ENCODE data around the gene PCDH8. TPM values are rescaled to one million over a fixed set of nuclear protein-coding genes. Genes with fewer than 3 reads are reported as not detected.

Gene PCDH8
- total and polyA plus RNA-seq, 10 of the 15 experiments (the other 5 are each of a cell fraction or from before 2014, with no cell fraction given), result 0.03 to 0.86 (median 0.45) TPM; not detected in 1

GRCh38 chr13:52851137-52851962 lies 2.9 kb upstream of the PCDH8 start (continued):
- TF ChIP-seq IKZF2 (IDR thresholded peaks at IDR 0.05), result peak in 1 of 2 experiments; percentile 24; a peak in 1 of 4 replicates
- no peak for TF ChIP-seq PAX8 (IDR thresholded peaks at IDR 0.05)
- TF ChIP-seq MYB (IDR thresholded peaks at IDR 0.05; ENCODE audit: borderline replicate concordance, low read depth, low read length), result no peak
- peak; percentile 91 for TF ChIP-seq USF1 (IDR thresholded peaks at IDR 0.05; ENCODE audit: borderline replicate concordance, extremely low read length, insufficient read depth, low read depth, low read length)
- peak; percentile 57 for TF ChIP-seq FOXM1 (IDR thresholded peaks at IDR 0.05; ENCODE audit: low read depth, low read length)
- peak; percentile 32; the same call in 1 of the 2 replicates for TF ChIP-seq IRF4 (IDR thresholded peaks at IDR 0.05; ENCODE audit: low read depth, low read length)
- TF ChIP-seq CHD1 (IDR thresholded peaks at IDR 0.05; ENCODE audit: low read depth, low read length), result no peak
- TF ChIP-seq SREBF1 (IDR thresholded peaks at IDR 0.05; ENCODE audit: low read length), result no peak
- TF ChIP-seq BCL3 (IDR thresholded peaks at IDR 0.05; ENCODE audit: borderline replicate concordance, insufficient read depth, low read depth, low read length, poor library complexity, severe bottlenecking), result peak; percentile 60
- peak; percentile 92 for TF ChIP-seq RAD51 (IDR thresholded peaks at IDR 0.05)
- TF ChIP-seq PKNOX1 (IDR thresholded peaks at IDR 0.05), result peak; percentile 92
- TF ChIP-seq BRCA1 (IDR thresholded peaks at IDR 0.05; ENCODE audit: low read depth, low read length), result no peak
- TF ChIP-seq CUX1 (IDR thresholded peaks at IDR 0.05; ENCODE audit: insufficient replicate concordance, low read depth, low read length), result no peak
- no peak for TF ChIP-seq ZNF687 (IDR thresholded peaks at IDR 0.05)

All from GM12878 (cell line).